Measurements from ENCODE around the gene FABP3.

FABP3 gene

GRCh38 chr1:31409946-31410858 lies 37.3 kb upstream of the FABP3 start:
- Mint-ChIP-seq H3K36me3 (ENCODE audit: low read depth) (peaks cover 7% of the 10 kb centered on the region), H3K9me3 (no peaks in the 10 kb centered on the region), H3K4me3 (no peak overlapping the region), H3K27ac (no peak overlapping the region), H3K4me1 (ENCODE audit: low read depth) (peaks cover 14% of the 10 kb centered on the region), H3K27me3 (peaks cover 58% of the 10 kb centered on the region)
- intact Hi-C loops (cut with micrococcal nuclease) = no loop called here

- Mint-ChIP-seq H3K27ac (no peak overlapping the region), H3K9me3 (no peaks in the 10 kb centered on the region), H3K36me3 (ENCODE audit: low read depth) (peaks cover 5% of the 10 kb centered on the region), H3K27me3 (peaks cover 44% of the 10 kb centered on the region), H3K4me3 (no peak overlapping the region), H3K4me1 (ENCODE audit: low read depth) (peaks cover 5% of the 10 kb centered on the region)
- intact Hi-C loops (cut with micrococcal nuclease) = no loop called here
These were observed 36.0 kb upstream of the FABP3 start for GRCh38 chr1:31408788-31409318.

- Mint-ChIP-seq H3K36me3 (ENCODE audit: low read depth) (no peaks in the 10 kb centered on the region), H3K9me3 (no peaks in the 10 kb centered on the region), H3K27ac (no peak overlapping the region), H3K4me1 (ENCODE audit: low read depth) (no peaks in the 10 kb centered on the region), H3K27me3 (peaks cover 34% of the 10 kb centered on the region), H3K4me3 (no peak overlapping the region)
- intact Hi-C loops (cut with micrococcal nuclease) = no loop called here
These were observed 34.3 kb upstream of the FABP3 start for GRCh38 chr1:31407029-31407626.

- no peak overlapping the region for H3K27ac Mint-ChIP-seq
- peaks cover under 1% of the 10 kb centered on the region for H3K4me1 Mint-ChIP-seq (ENCODE audit: low read depth)
- H3K9me3 Mint-ChIP-seq = no peaks in the 10 kb centered on the region
- intact Hi-C loops (cut with micrococcal nuclease) = no loop called here
- no peak overlapping the region for H3K4me3 Mint-ChIP-seq
- no peaks in the 10 kb centered on the region for H3K36me3 Mint-ChIP-seq (ENCODE audit: low read depth)
- H3K27me3 Mint-ChIP-seq = peaks cover 19% of the 10 kb centered on the region
These were observed 32.8 kb upstream of the FABP3 start for GRCh38 chr1:31405578-31406245.

GRCh38 chr1:31401241-31401640 lies 28.4 kb upstream of the FABP3 start:
- no peaks in the 10 kb centered on the region for H3K36me3 Mint-ChIP-seq (ENCODE audit: low read depth)
- no peak overlapping the region for H3K4me3 Mint-ChIP-seq
- no peaks in the 10 kb centered on the region for H3K9me3 Mint-ChIP-seq
- intact Hi-C loops (cut with micrococcal nuclease) = no loop called here
- peaks cover 26% of the 10 kb centered on the region for H3K4me1 Mint-ChIP-seq (ENCODE audit: low read depth)
- peaks cover 3% of the 10 kb centered on the region for H3K27me3 Mint-ChIP-seq
- no peak overlapping the region for H3K27ac Mint-ChIP-seq

GRCh38 chr1:31400393-31400792 lies 27.5 kb upstream of the FABP3 start:
- Mint-ChIP-seq H3K9me3 (no peaks in the 10 kb centered on the region), H3K36me3 (ENCODE audit: low read depth) (no peaks in the 10 kb centered on the region), H3K4me3 (no peak overlapping the region), H3K27ac (no peak overlapping the region), H3K27me3 (peaks cover 3% of the 10 kb centered on the region), H3K4me1 (ENCODE audit: low read depth) (peaks cover 28% of the 10 kb centered on the region)
- intact Hi-C loops (cut with micrococcal nuclease) = no loop called here

- H3K4me3 Mint-ChIP-seq = no peak overlapping the region
- H3K36me3 Mint-ChIP-seq (ENCODE audit: low read depth) = no peaks in the 10 kb centered on the region
- no peak overlapping the region for H3K27ac Mint-ChIP-seq
- no peaks in the 10 kb centered on the region for H3K9me3 Mint-ChIP-seq
- H3K27me3 Mint-ChIP-seq = peaks cover 7% of the 10 kb centered on the region
- intact Hi-C loops (cut with micrococcal nuclease) = no loop called here
- peaks cover 32% of the 10 kb centered on the region for H3K4me1 Mint-ChIP-seq (ENCODE audit: low read depth)
These were observed 27.1 kb upstream of the FABP3 start for GRCh38 chr1:31399976-31400375.

- Mint-ChIP-seq H3K9me3 (no peaks in the 10 kb centered on the region), H3K27ac (no peak overlapping the region), H3K27me3 (peaks cover 7% of the 10 kb centered on the region), H3K36me3 (ENCODE audit: low read depth) (no peaks in the 10 kb centered on the region), H3K4me3 (no peak overlapping the region), H3K4me1 (ENCODE audit: low read depth) (peaks cover 41% of the 10 kb centered on the region)
- intact Hi-C loops (cut with micrococcal nuclease) = no loop called here
These were observed 25.4 kb upstream of the FABP3 start for GRCh38 chr1:31398246-31398645.

GRCh38 chr1:31397360-31398095 lies 24.7 kb upstream of the FABP3 start:
- Mint-ChIP-seq H3K36me3 (ENCODE audit: low read depth) (no peaks in the 10 kb centered on the region), H3K9me3 (no peaks in the 10 kb centered on the region), H3K27me3 (peaks cover 7% of the 10 kb centered on the region), H3K27ac (no peak overlapping the region), H3K4me1 (ENCODE audit: low read depth) (peaks cover 41% of the 10 kb centered on the region), H3K4me3 (no peak overlapping the region)
- intact Hi-C loops (cut with micrococcal nuclease) = no loop called here

GRCh38 chr1:31396633-31397351 lies 23.9 kb upstream of the FABP3 start:
- Mint-ChIP-seq H3K4me1 (ENCODE audit: low read depth) (peaks cover 41% of the 10 kb centered on the region), H3K36me3 (ENCODE audit: low read depth) (no peaks in the 10 kb centered on the region), H3K4me3 (no peak overlapping the region), H3K9me3 (no peaks in the 10 kb centered on the region), H3K27me3 (peaks cover 7% of the 10 kb centered on the region), H3K27ac (no peak overlapping the region)
- intact Hi-C loops (cut with micrococcal nuclease) = no loop called here

- H3K27ac Mint-ChIP-seq = no peak overlapping the region
- H3K9me3 Mint-ChIP-seq = no peaks in the 10 kb centered on the region
- peaks cover 5% of the 10 kb centered on the region for H3K27me3 Mint-ChIP-seq
- no peaks in the 10 kb centered on the region for H3K36me3 Mint-ChIP-seq (ENCODE audit: low read depth)
- intact Hi-C loops (cut with micrococcal nuclease) = loop anchor here (1.0 kb wide), 2 partner anchors 28 to 155 kb away; no protein-coding TSS in a partner anchor
- H3K4me1 Mint-ChIP-seq (ENCODE audit: low read depth) = peaks cover 32% of the 10 kb centered on the region
- H3K4me3 Mint-ChIP-seq = peak overlapping the region; percentile 71
These were observed 21.8 kb upstream of the FABP3 start for GRCh38 chr1:31394584-31395193.

GRCh38 chr1:31393463-31393862 lies 20.6 kb upstream of the FABP3 start:
- no peak overlapping the region for H3K27ac Mint-ChIP-seq
- intact Hi-C loops (cut with micrococcal nuclease) = no loop called here
- no peaks in the 10 kb centered on the region for H3K9me3 Mint-ChIP-seq
- no peak overlapping the region for H3K4me3 Mint-ChIP-seq
- H3K27me3 Mint-ChIP-seq = peaks cover 5% of the 10 kb centered on the region
- H3K4me1 Mint-ChIP-seq (ENCODE audit: low read depth) = peaks cover 32% of the 10 kb centered on the region
- H3K36me3 Mint-ChIP-seq (ENCODE audit: low read depth) = no peaks in the 10 kb centered on the region

- intact Hi-C loops (cut with micrococcal nuclease) = no loop called here
- Mint-ChIP-seq H3K36me3 (ENCODE audit: low read depth) (no peaks in the 10 kb centered on the region), H3K4me3 (no peak overlapping the region), H3K4me1 (ENCODE audit: low read depth) (peaks cover 14% of the 10 kb centered on the region), H3K27ac (no peak overlapping the region), H3K9me3 (no peaks in the 10 kb centered on the region), H3K27me3 (peaks cover 4% of the 10 kb centered on the region)
These were observed 17.2 kb upstream of the FABP3 start for GRCh38 chr1:31390071-31390470.
